Measurements from ENCODE around the gene CACNB1. TPM values are rescaled to one million over a fixed set of nuclear protein-coding genes. Genes with fewer than 3 reads are reported as not detected.

Gene CACNB1
- total RNA-seq, 2 donors from 2014 or later = 2.3 TPM

GRCh38 chr17:39183720-39184119, 13.7 kb downstream of the CACNB1 start:
- intact Hi-C loops (cut with DNase I) = no loop called here
- no peaks in the 10 kb centered on the region for H3K36me3 ChIP-seq (replicated peaks in 1 of 2; ENCODE audit: insufficient read depth in 1 of 2, low read depth in 2 of 2)
- no peak overlapping the region for H3K4me3 ChIP-seq
- no peak for ATAC-seq
- no peaks in the 10 kb centered on the region for H3K4me1 ChIP-seq
- no peak overlapping the region for H3K27ac ChIP-seq
- no peaks in the 10 kb centered on the region for H3K9me3 ChIP-seq
- no peak for DNase-seq
- TF ChIP-seq POLR2A (IDR thresholded peaks at IDR 0.05) = no peak
- TF ChIP-seq CTCF (IDR thresholded peaks at IDR 0.05) = no peak
- WGBS, 2 donors = 89 to 92% methylated on average over 10 of the region's 10 CpGs
- no peaks in the 10 kb centered on the region for H3K27me3 ChIP-seq

DNA sequence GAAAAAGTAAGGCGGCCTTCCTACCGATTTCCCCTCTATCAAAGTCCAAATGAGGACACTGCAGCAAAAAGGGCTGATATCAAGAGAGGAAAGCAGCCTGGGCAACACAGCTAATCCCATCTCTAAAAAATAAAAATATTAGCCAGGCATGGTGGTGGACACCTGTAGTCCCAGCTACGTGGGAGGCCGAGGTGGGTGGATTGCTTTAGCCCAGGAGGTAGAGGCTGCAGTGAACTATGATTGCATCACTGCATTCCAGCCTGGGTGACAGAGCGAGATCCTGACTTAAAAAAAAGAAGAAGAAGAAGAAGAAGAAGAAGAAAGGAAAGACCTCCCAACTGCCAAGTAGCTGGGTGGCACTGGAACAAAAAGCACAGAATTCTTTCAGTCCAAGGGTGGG, 14.4 kb downstream of the CACNB1 start:
- H3K36me3 ChIP-seq (replicated peaks in 1 of 2; ENCODE audit: insufficient read depth in 1 of 2, low read depth in 2 of 2) = no peaks in the 10 kb centered on the region
- 88 to 95% methylated on average over 5 of the region's 5 CpGs for WGBS, 2 donors
- intact Hi-C loops (cut with DNase I) = no loop called here

GRCh38 chr17:39181303-39181702, 16.2 kb downstream of the CACNB1 start:
- Histone ChIP-seq H3K36me3 (replicated peaks in 1 of 2; ENCODE audit: insufficient read depth in 1 of 2, low read depth in 2 of 2) (no peaks in the 10 kb centered on the region), H3K27me3 (no peaks in the 10 kb centered on the region), H3K27ac (no peak overlapping the region), H3K9me3 (no peaks in the 10 kb centered on the region), H3K4me3 (no peak overlapping the region), H3K4me1 (no peaks in the 10 kb centered on the region)
- TF ChIP-seq CTCF (IDR thresholded peaks at IDR 0.05) (no peak), POLR2A (IDR thresholded peaks at IDR 0.05) (no peak)
- DNase-seq = no peak
- intact Hi-C loops (cut with DNase I) = no loop called here
- no peak for ATAC-seq
- WGBS, 2 donors = 72 to 73% methylated on average over 5 of the region's 5 CpGs

More for the DNA sequence above, 14.4 kb downstream of the CACNB1 start:
- Histone ChIP-seq H3K27ac (no peak overlapping the region), H3K9me3 (no peaks in the 10 kb centered on the region), H3K4me3 (no peak overlapping the region), H3K4me1 (no peaks in the 10 kb centered on the region), H3K27me3 (no peaks in the 10 kb centered on the region)
- ATAC-seq = no peak
- TF ChIP-seq CTCF (IDR thresholded peaks at IDR 0.05) (no peak), POLR2A (IDR thresholded peaks at IDR 0.05) (no peak)
- DNase-seq = no peak

DNA sequence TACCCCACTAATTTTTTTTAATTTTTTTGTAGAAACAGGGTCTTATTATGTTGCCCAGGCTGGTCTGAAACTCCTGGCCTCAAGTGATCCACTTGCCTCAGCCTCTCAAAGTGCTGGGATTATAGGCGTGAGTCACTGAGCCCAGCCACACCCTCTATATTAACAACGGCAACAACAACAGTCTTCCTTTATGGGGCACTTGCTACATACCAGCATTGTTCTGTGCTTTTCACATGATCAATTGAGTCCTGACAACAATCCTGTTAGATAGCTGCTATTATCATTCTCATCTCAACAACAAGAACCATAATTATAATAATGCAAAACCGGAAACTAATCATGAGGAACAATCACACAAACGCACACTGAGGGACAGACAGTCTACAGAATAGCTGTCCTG, 18.9 kb downstream of the CACNB1 start:
- H3K27me3 ChIP-seq = no peaks in the 10 kb centered on the region
- H3K4me1 ChIP-seq = peaks cover 5% of the 10 kb centered on the region
- WGBS, 2 donors = 86 to 95% methylated on average over 4 of the region's 4 CpGs
- no peaks in the 10 kb centered on the region for H3K36me3 ChIP-seq (replicated peaks in 1 of 2; ENCODE audit: insufficient read depth in 1 of 2, low read depth in 2 of 2)
- TF ChIP-seq POLR2A (IDR thresholded peaks at IDR 0.05) (no peak), CTCF (IDR thresholded peaks at IDR 0.05) (no peak)
- no peak for DNase-seq
- no peak overlapping the region for H3K27ac ChIP-seq
- H3K4me3 ChIP-seq = no peak overlapping the region
- H3K9me3 ChIP-seq = no peaks in the 10 kb centered on the region
- ATAC-seq = no peak
- intact Hi-C loops (cut with DNase I) = no loop called here

- DNase-seq (no peak), ATAC-seq (no peak)
- Histone ChIP-seq H3K9me3 (no peaks in the 10 kb centered on the region), H3K27ac (no peak overlapping the region), H3K4me1 (peaks cover 10% of the 10 kb centered on the region), H3K36me3 (replicated peaks in 1 of 2; ENCODE audit: insufficient read depth in 1 of 2, low read depth in 2 of 2) (no peaks in the 10 kb centered on the region), H3K27me3 (no peaks in the 10 kb centered on the region), H3K4me3 (no peak overlapping the region)
- 82 to 94% methylated on average over 6 to 12 of the region's 12 CpGs for WGBS, 2 donors
- no peak for TF ChIP-seq CTCF (IDR thresholded peaks at IDR 0.05)
- no peak for TF ChIP-seq POLR2A (IDR thresholded peaks at IDR 0.05)
- intact Hi-C loops (cut with DNase I) = no loop called here
Observed at GRCh38 chr17:39177256-39177655, 20.2 kb downstream of the CACNB1 start.
